Measurements from ENCODE around the gene C10orf105.

The C10orf105 gene, protein sequence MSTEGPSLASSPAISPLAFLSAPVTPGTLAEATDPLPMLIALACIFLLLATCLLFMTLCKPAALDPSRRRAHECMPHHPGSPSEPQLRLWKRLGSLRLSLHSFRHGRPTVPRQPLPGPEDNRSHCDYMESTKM

DNA sequence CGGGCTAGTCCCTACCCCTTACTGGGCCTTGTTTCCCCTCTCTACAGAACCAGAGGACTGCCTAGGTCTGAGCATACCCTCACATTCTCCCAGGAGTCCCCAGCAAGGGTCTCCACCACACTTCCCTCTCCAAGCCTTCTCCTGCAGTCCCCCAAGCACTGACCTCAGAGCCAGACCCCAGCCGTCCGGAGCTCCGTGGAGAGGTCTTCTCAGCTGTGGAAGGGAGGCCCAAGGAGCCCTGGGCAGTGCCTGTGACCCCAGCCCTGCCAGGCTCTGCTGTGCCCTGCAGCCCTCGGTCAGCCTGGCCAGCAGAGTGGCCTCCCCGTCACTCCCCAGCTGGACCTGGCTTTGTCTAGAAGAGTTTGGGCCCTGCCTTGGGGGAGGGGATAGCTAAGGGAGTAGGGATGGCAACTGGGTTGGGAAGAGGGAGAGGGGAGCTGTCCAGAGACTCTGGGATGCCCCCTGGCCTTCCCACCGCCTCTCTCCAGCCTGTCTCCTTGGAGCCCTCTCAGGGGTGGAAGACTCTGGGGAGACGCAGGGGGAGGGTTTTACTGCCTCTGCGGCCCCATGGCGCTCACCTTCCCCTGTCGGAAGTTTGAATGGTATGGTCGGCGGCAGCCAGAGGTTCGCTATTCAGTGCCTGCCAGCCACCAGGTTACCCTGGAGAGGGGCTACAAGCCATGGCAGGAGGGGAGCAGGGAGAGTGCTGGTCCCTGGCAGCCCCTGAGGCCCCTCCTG lies at the start of gene C10orf105:
Gene C10orf105, minus strand, starts transcription at position 315 of the 738 bp plus-strand sequence. CDS start 3,441 bp downstream, outside the sequence.
- DNase-seq (ENCODE audit: low spot score): no peak

DNA sequence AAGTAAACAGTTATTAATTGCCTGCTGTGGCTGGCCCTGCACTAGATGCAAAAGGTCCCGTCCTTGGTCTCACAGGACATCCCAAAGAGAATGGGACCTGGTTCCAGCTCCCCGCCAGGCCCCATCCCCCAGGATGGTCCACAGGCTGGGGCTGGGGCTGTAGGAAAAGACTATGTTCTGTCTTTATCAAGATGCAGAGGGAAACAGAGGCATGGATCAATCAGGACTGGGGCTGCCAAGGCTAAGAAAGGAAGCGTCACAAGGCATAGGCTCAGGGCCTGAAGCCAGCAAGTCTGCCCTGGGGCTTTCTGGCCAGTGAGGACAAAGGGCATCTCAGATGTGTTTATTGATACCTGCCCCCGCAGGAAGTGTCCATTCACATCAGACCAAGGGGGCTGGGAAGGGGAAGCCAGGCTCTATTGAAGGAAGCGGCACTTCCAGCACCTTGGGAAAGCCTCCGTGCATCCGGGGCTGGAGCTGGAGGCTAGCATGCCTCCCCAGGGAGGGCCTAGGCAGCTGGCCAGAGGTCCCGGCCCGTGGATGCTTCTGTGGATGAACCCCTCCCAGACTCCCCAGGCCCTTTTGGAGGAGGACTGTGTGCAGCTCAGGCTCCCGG lies 48.0 kb upstream of the C10orf105 start:
- no peak for DNase-seq (ENCODE audit: low spot score)

DNA sequence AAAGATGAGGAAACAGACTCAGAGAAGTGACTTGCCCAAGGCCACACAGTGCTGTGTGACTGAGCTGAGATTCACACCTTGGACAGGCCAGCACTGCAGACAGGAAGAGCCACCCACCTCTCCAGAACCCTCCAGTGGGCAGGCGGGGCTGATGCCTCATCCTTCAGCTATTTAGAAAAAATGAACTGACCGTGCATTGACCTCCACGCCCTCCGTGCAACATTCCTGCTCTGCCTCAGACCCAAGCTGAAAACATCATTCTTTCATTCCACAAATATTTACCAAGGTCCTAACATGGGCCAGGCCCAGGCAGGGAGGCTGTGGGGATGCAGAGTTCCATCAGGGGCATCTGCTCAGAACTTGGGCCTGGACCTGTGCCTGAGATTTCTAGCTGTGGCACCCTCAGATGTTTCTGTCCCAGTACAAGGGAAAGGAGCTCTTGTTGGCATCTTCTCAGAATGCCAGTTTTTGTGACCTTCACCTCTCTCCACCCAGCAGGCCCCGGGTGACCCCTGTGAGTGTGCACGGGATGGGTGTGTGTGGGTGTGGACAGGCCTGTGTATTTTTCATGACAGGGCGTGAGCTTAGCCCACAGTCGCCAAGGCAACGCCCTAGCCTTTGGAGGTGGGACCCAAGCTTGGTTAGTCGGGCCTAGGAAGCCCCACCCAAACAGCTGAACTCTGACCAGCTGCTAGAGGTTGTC lies 47.3 kb upstream of the C10orf105 start:
- DNase-seq (ENCODE audit: low spot score): no peak

DNA sequence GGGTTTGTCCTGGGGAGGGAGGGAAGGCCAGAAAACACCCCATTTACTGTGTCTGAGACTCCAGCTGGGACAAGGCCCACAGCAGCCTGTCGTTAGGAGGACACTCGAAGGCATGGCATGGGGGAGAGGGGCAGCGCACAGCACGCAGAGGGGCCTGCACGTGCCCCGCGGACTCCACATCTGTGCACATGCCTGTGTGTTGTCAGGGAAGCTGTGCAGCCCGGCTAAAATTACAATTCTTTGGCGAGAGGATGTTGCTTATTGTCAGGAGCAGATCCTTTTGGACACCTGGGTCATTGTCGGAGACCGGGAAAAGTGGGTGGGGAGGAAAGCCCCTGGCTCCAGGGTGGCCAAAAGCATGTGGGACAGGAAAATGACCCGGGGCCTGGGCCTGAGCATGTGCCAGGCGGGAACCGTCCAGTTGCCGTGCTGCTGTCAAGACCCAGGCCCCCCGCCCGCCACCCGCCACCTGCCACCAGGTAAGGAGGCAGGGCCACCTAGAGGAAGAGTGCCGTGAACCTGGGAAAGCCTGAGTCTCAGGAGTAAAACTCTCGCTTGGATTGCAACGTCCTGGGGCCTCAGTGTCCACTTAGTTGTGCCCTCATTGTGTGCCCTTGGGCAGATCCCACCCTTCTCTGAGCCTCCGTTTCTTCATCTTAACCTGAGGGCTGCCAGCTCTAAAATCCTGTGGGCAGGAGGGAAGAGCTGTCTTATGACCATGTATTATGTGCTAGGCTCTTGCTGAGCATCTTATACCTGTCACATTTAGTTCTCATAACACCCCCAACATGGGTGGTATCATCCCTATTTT lies 46.5 kb upstream of the C10orf105 start:
- DNase-seq (ENCODE audit: low spot score): no peak

DNA sequence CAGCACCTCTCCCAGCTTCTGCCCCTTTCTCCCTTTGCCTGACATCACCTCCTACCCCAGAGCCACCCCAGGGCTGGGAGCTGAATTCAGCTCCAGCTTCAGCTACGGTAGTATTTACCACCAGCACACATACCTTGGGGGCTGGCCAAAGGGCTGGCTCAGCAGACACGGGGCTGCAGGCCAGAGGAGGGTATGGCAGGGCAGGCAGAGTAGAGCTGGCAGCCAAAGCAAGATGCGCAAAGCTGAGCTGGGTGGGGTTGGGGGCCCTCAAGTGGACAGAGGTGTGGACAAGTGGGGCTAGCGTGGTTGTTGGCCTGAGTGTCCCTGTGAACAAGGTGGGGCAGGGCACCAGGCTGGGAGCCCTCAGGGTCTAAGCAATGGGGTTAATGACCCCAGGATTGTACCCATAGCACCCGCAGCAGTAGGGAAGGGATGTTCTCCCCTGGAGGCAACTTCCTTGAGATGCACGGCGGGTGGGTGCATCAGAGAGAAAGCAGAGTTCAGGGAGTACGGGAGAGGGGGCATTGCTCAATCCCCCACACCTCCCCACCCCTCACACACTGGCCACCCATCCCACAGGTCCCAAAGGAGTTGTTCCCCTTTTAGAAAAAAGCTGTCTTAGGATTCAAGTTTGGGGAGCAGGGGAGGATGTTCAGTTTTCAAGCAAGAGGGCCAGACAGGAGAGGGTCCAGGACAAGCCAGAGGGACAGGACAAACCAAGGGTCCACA lies 45.8 kb upstream of the C10orf105 start:
- no peak for DNase-seq (ENCODE audit: low spot score)

DNA sequence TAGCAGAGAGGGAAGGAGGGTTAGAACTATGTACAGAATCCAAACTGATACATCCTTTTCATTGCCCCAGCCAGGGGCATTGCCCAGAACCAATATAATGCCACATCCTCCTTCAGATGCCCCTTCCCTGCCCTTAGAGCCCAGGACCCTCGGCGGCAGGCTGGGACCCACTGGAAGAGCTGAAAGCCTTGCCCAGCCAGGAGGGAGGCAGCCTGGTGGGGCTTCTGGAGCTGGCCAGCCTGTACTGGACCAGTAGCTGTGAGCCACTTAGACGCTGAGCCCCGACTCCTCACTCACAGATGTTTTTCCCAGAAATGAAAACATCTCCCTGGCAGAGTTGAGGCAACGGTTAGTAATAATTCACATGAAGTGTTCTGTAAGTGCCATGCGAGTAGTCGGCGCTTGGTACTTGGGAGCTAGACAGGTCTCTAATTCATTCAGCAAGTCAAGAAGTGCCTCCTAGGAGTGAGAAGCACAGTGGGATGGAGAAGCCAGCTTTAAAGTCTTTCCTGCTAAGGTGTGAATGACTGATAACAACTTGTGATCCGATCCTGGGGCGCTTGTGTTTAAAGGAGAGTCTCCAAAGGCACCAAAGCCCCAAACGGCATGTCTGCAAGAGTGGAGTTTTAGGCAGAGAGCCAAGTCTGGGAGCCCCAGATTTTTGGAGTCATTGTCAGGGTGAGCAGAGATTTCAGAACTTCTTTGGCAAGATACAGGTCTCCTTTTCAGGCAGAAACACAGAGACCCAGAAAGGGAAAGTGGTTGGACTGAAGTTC lies 44.0 kb upstream of the C10orf105 start:
- DNase-seq (ENCODE audit: low spot score): no peak

DNA sequence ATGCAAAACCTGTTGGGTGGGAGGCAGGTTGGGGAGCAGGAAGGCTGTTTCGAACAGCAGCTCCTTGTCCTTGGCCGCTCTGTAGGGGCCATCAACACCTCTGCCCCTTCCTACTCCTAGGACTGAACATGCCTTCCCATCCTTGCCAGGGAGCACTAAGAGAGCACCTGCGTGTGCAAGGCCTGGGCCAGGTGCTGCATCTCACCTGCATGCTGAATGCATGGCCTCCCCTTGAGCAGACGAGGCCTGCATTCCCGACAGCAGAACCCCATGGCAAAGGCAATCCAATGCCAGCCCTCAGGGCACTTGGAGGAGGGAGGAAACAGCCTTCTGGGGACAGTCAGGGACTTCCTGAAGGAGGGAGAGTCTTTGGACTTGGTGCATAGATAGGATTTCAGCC lies 42.7 kb upstream of the C10orf105 start:
- DNase-seq (ENCODE audit: low spot score): no peak

DNA sequence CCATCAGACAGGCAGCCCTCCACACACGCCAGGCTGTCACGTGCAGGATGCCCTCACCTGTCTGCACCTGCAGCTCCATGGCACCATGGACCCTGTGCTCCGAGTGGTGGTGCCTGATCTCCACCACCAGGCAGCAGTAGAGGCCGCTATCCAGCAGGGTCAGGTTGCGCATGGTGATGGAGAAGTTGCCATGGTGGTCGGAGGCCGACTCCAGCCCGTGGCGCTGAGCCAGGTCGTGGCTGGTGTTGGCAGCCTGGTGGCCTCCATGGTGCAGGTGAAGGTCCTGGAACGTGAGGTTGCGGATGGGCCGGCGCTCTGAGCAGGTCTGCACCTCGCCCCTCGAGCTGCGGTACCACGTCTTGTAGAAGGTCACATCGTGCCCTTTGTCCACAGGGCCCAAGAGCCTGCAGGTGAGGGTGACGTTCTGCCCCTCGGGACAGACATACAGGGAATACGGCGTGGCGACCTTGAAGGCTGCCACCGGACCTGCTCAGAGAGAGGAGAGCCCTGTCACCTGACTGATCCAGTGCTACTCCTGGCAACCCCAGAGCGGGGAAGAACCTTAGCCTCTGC lies 42.0 kb upstream of the C10orf105 start:
- DNase-seq (ENCODE audit: low spot score): no peak

DNA sequence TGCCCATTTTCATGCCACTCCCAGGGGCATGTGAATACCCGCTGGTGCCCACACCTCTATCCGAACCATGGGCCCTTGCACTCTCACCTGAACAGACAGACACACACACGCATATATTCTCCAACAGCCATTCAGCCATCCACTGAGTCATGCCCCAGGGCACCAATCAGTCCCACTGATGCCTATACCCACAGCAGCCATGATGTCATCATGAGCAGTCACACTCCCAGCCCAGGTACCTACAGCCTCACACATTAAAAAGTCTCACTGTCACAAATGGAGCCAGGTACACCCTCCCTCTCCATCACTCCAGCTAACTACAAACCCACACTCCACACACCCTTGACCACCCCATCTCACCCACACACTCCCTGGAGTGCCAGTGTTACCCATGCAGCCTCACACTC lies 41.5 kb upstream of the C10orf105 start:
- no peak for DNase-seq (ENCODE audit: low spot score)

DNA sequence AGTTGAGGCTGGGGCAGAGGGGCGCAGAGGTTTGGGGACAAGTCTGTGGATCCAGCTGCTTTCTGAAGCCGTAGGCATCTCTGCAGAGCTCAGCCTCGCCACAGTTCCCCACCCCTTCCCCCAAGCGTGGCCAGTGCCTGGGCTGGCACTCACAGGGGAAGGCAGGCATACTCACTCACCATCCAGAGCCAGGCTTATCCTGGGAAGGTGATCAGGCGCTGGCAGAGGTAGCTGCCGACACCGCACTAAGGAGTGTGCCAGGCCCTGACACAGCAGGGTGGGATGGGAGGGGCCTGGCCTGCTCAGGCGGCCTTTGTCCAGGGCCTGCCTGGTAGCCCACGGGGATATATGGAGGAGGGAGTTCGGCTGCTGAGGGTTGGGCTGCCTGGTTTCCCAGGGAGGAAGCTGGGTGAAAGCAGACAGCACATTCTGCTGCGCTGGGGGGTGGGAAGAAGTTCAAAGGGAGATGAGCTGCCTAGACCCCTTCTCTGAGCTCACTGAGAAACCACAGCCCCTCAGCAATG lies 37.9 kb upstream of the C10orf105 start:
- no peak for DNase-seq (ENCODE audit: low spot score)

DNA sequence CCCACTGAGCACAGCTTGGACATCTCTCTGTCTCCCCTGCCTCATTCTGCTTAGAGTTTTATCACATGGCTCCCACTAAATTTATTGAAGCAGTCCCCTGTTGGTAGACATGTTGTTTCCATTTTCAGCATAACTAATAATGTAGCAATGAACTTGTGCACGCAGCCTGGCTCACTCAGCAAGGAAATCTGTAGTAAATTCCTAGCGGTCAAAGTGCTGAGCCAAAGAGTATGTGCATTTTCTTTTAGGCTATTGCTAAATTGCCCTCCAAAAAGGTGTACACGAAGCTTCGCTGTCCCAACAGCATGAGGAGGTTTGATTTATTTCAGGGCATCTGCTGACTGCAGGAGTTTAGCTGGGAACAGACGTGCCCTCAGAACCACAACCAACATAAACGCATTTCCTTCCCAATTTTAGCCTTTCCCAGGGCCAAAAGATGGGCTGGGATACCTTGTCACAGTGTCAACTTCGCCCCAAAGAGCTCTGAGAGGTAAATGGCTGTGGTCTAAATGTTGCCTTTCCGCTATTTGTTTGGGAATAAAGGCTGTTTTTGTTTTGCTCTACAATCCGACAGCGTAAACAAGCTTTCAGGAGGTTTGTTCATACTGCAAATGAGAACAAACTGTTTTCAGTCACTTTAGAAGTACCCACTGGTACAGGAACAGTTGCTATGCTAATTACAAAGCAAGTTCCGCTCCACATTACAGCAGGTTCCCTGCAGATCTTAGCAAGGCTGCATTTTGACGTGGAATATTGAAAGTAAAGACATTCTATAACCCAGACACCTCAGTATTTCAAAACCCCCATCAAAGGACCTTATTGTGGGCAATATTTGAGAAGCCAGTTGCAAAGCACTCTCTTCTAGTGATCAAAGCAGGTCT lies 37.0 kb upstream of the C10orf105 start:
- DNase-seq (ENCODE audit: low spot score): no peak

DNA sequence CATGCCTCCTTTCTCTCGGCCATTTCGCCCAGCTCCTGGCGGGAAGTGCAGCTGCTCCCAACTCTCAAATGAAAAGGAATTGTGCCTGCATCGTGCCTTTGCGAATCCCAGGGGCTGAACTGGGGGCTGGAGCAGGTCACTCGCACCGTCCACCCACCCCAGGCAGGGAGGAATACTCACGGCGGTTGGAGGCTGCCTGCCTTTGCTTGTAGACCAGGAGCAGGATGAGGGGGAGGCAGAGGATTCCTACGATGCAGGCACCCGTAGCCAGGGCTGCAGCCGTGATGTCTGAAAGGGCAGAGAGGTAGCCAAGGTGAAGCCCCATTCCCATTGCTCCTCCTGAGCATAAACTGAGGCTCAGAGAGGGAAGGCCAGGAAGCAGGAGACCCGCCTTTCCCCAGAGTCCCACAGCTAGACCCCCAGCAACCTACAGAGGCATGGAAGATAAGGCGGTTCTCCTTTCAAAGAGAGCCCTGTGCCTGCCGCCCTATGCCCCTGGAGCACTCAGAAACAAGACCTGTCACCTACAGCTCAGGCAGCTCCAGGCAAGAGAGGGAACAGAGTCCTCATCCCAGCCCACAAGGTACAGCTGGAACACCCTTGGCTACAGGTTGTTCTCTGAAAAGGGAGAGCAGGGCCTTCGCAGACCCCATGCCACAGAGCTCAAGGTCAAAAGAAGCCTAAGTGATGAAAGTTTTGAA lies 35.8 kb upstream of the C10orf105 start:
- no peak for DNase-seq (ENCODE audit: low spot score)

DNA sequence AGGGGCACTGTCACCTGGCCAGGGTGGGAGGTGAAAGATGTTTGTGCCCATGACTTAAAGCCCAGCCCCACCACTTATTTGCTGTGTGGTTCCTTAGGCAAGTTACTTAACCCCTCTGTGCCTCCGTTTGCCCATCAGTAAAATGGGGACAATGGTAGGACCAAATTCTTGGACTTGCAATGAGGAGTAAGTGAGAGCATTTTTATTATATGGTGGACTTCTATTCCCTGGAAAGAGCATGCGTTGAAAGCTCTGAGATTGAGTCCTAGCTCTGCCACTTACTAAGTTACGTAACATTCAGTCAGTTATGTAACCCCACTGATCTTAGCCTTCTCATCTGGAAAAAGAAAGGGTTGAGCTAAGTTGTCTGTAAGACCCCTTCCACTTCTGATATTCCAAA lies 35.0 kb upstream of the C10orf105 start:
- no peak for DNase-seq (ENCODE audit: low spot score)

DNA sequence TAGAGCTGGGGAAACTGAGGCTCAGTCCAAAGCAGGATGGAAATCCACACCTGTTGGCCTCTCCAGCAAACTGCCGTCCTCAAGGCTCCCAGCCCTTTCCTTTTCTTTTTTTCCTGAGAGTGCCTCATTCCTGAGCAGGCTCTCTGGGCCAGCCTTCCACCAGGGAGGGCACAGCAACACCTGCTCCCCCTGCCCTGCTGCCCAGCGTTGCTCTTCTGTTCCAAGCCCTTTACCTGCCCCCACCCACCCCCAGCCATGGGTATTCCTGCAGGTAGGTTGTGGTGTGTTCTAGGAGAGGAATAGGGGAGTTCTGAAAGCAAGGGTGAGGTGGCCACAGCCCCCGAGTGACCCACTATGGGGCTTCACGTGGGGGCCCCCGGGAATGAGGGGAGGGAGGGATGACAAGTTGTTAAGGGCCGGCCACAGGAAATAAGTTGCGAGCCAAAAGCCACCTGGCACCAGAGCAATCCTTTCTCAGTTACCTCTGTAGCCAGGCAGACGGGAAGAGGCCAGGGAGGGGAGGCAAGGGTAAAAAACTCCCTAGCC lies 34.5 kb upstream of the C10orf105 start:
- no peak for DNase-seq (ENCODE audit: low spot score)

DNA sequence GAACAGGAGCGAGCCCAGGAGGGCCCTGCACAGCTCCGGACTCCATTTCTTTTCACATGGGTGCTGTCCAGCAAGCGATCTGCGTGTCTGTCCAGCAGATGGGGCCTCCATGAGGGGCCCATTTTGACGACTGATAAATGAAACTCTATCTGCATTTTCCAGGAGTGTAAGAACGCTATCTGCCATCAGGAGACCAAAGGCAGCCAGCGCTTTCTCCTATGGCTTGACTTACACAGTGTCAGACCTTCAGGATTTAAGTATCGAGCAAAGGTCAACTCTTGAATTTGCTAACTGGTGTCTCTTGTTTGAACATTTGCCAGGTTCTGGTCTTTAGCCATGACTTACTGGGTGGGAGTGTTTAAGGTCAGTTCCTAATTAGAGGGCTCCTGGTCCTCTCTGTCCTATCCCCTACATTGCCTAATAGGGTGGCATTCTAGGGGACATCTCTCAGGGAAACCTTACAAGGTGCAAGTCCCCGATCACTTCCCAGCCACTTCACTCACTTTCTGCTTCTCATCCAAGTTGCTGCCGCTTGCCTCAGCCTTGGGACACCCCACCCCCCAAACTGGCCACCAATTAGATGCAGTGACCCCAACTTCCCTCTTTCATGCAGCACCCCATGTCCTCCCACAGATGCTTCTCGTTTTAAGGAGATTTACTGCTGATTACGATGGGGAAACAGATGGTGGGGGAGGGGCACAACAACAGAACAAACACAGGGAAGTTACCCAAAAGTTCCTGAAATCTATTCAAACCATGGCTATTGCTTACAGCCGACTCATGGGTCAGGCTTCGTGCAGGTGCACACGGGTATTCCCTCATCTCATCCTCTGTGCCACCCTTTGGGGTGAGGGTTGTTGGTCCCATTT lies 33.7 kb upstream of the C10orf105 start:
- no peak for DNase-seq (ENCODE audit: low spot score)

DNA sequence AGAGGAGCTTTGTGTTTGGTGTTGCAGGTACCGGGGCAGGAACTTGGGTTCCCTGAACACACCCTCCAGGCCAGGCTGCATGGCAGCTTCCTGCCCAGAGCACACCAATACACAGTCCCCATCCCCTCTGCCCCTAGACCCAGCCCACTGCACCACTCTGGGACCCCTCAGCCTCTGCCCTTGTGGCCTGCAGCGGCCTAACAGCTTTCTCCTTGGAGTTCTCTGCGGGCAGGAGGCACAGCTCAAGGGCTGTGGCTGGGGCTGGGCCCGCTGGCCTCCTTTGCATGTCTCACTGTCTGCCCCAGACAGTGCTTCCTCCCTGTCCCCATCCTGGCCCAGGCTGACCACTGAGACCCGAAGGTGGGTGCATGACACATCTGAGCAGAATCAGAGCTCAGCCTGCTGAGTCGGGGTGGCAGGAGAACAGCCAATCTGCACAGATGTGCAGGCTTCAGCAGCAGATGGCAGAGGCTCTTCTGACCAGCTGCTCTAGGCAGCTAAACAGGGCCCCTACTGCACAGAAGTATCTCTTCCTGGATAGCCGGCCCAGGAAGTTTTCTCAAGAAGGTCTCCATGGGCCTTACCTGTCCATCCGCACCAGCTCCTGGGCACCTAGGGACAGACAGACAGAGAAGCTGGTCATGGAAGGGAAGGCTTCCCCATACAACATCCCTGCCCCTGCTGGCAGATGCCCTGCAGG lies 33.0 kb upstream of the C10orf105 start:
- no peak for DNase-seq (ENCODE audit: low spot score)
